Kidney (tissue), 14 donors: ENCODE measurements around the gene DNAI4. TPM values are rescaled to one million over a fixed set of nuclear protein-coding genes. Genes with fewer than 3 reads are reported as not detected.
"Not testable (repeated sequence)": the region's sequence is repeated elsewhere in the genome, so short reads cannot be mapped to it uniquely, and the experiment has no call there.

Experiments used
- DNase-seq, 5 donors: peaks; one replicate each; pipeline ENCODE4 v3.0.0-alpha.2; 2013 to 2020
- FAIRE-seq: peaks from 2 replicates; lab custom pipeline; 2012; peaks lifted over from hg19 to GRCh38; lab: Jason Lieb, UNC
- H3K27ac ChIP-seq, 2 donors: one replicate each; pipeline ENCODE4 v1.7.0; 2013; ENCODE audit warnings: low read depth in 2 of 2, low read length in 2 of 2, inconsistent platforms in 1 of 2
- H3K27me3 ChIP-seq: one replicate; pipeline ENCODE4 v1.7.1; 2013; ENCODE audit warnings: low read length, inconsistent platforms; ENCODE audit not compliant: control insufficient read depth, insufficient read depth
- H3K36me3 ChIP-seq, 3 donors: one replicate each; pipeline versions ENCODE4 v1.7.0 to v1.7.1; 2013; ENCODE audit warnings: low read length in 3 of 3, control low read depth in 1 of 3, inconsistent platforms in 1 of 3; ENCODE audit not compliant: insufficient read depth in 3 of 3, control insufficient read depth in 2 of 3
- H3K4me1 ChIP-seq, 3 donors: one replicate each; pipeline versions ENCODE4 v1.7.0 to v1.7.1; 2013; ENCODE audit warnings: low read length in 3 of 3, inconsistent platforms in 1 of 3, low read depth in 1 of 3; ENCODE audit not compliant: control insufficient read depth in 2 of 3, insufficient read depth in 2 of 3
- H3K4me3 ChIP-seq, 3 donors: one replicate each; pipeline versions ENCODE4 v1.7.0 to v1.8.1; 2013; ENCODE audit warnings: low read length in 3 of 3, control low read depth in 1 of 3, inconsistent platforms in 1 of 3
- H3K9ac ChIP-seq, 3 donors: one replicate each; pipeline versions ENCODE4 v1.7.0 to v1.7.1; 2013; ENCODE audit warnings: low read length in 3 of 3, control low read depth in 1 of 3, inconsistent platforms in 1 of 3
- H3K9me3 ChIP-seq, 3 donors: one replicate each; pipeline versions ENCODE4 v1.7.0 to v1.7.1; 2013; ENCODE audit warnings: low read length in 3 of 3, control low read depth in 1 of 3, inconsistent platforms in 1 of 3; ENCODE audit not compliant: control insufficient read depth in 2 of 3, insufficient read depth in 1 of 3
- CTCF ChIP-seq: IDR thresholded peaks from 3 replicates; pipeline ENCODE4 v1.5.1; 2012; ENCODE audit warnings: mild to moderate bottlenecking, moderate library complexity, borderline replicate concordance; ENCODE audit not compliant: insufficient read depth; ENCODE audit errors: extremely low read depth
- intact Hi-C: fragments of 100-400 bp; cut with DNase I; formaldehyde crosslinking; loops from one replicate; pipeline ENCODE4 v1.11.1; 2022
- polyA plus RNA-seq: library from polyadenylated mRNA; stranded (reverse); fragments of 350-450 nt; fragmentation: Illumina TruSeq; extraction: RNeasy Lipid Tissue Mini Kit (QIAGEN cat#74804); gene quantifications from one replicate; pipeline ENCODE4 v1.2.3, GENCODE V29; 2014; ENCODE audit warnings: low read depth, low replicate concordance; ENCODE audit not compliant: insufficient read depth
- total RNA-seq: library from RNA; stranded (reverse); fragmentation: NEBNext Ultra II Directional; extraction: Animal tissue kit (Norgen Biotek cat#: 25700); gene quantifications from one replicate; pipeline ENCODE4 v1.2.1, GENCODE V29; 2021
- donor health status: control.
- donor health status: control.
- donor health status: control.
- donor health status: control.
- donor health status: control.
- donor health status: DM: yes; HTN: yes; CAD: no.
- donor health status: Normal renal cell carcinoma (clear cell type).

Gene DNAI4
- total and polyA plus RNA-seq, 2 donors from 2014 or later, result 4.1 to 26.8 TPM

- no peaks in the 10 kb centered on the region for H3K36me3 ChIP-seq
- H3K27ac ChIP-seq, result no peak overlapping the region
- H3K27me3 ChIP-seq, result no peaks in the 10 kb centered on the region
- TF ChIP-seq CTCF, result no peak
- no peaks in the 10 kb centered on the region for H3K4me1 ChIP-seq
- DNase-seq (peak in 1 of 5 donors; percentile 11), FAIRE-seq (no peak)
- no peaks in the 10 kb centered on the region for H3K9me3 ChIP-seq
- no peak overlapping the region for H3K4me3 ChIP-seq
- H3K9ac ChIP-seq, result no peak overlapping the region
- intact Hi-C loops, result no loop called here
These were observed 7.2 kb downstream of the DNAI4 start for GRCh38 chr1:66917476-66917875.

- no peak for FAIRE-seq
- intact Hi-C loops, result no loop called here
- no peak for DNase-seq
- H3K27me3 ChIP-seq, result no peaks in the 10 kb centered on the region
- TF ChIP-seq CTCF, result no peak
- H3K9ac ChIP-seq, result no peak overlapping the region
- H3K9me3 ChIP-seq, result no peaks in the 10 kb centered on the region
- no peaks in the 10 kb centered on the region for H3K4me1 ChIP-seq
- no peaks in the 10 kb centered on the region for H3K36me3 ChIP-seq
- no peak overlapping the region for H3K4me3 ChIP-seq
- H3K27ac ChIP-seq, result no peak overlapping the region
These were observed 8.3 kb downstream of the DNAI4 start for GRCh38 chr1:66916320-66916719.

- intact Hi-C loops, H3K9ac ChIP-seq, H3K4me3 ChIP-seq, H3K9me3 ChIP-seq, H3K4me1 ChIP-seq, H3K36me3 ChIP-seq, H3K27me3 ChIP-seq, DNase-seq, H3K27ac ChIP-seq: not testable (repeated sequence)
- peak; percentile 96 for FAIRE-seq
These were observed 9.5 kb downstream of the DNAI4 start for GRCh38 chr1:66915203-66915602.

DNA sequence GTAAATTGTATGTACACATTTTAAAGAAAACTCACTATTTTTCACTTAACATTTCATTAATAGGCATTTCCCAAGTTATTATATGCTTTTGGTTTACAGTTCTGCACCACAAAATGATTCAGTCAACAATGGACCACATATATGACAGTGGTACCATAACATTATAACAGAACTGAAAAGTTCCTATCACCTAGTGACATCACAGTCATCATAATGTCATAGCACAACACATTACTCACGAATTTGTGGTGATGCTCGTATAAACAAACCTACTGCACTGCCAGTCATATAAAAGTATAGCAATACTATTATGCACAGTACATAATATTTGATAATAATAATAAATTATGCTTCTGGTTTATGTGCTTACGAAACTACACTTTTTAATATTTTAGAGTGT, 30.9 kb downstream of the DNAI4 start:
- no peak for TF ChIP-seq CTCF
- no peak for FAIRE-seq
- no peak overlapping the region for H3K9ac ChIP-seq

More for the DNA sequence above, 30.9 kb downstream of the DNAI4 start:
- Histone ChIP-seq H3K27me3 (no peaks in the 10 kb centered on the region), H3K36me3 (no peaks in the 10 kb centered on the region), H3K27ac (no peak overlapping the region), H3K4me3 (no peak overlapping the region), H3K4me1 (no peaks in the 10 kb centered on the region), H3K9me3 (no peaks in the 10 kb centered on the region)
- no peak for DNase-seq
- intact Hi-C loops, result no loop called here
